ENCODE results near the gene LRRC7.
"Not testable (repeated sequence)": the region's sequence is repeated elsewhere in the genome, so short reads cannot be mapped to it uniquely, and the experiment has no call there.

The LRRC7 gene

DNA sequence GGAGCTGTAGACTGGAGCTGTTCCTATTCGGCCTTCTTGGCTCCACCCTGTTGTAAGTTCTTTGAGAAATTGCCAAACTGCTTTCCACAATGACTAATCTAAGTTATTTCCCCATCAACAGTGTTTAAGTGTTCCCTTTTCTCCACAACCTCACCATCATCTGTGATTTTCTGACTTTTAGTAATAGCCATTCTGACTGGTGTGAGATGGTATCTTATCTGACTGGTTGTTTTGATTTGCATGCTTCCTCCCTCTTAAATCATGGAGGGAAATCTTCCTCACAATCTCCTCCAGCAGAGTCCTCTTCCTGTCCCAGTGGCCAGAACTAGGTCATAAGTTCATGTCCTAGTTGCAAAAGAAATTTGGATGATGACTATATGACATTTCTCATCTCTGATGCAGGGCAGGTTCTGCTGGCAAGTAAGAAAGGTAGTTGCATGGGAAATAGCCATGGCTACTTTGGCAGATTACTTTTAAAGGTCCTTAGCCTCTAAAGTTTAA is 343.6 kb downstream of the LRRC7 start:
- DNase-seq: no peak

DNA sequence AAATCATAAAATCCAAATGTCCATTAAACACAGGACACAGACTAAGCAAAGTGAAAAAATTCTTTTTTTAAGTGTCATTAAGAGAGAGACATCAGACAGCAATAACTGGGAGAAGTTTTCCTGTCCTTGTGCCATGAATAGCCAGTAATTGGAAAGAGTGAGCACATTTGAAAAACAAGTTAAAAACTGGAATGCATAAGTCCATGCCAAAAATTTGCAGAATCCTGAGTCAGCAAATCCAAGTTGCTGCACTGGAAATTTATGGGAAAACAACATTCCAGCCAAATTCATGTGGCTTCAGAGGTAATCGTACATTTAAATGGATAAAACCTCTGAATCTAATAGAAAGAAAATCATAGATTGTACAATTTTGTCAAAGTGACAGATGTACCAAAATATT is 346.3 kb downstream of the LRRC7 start:
- DNase-seq: no peak

DNA sequence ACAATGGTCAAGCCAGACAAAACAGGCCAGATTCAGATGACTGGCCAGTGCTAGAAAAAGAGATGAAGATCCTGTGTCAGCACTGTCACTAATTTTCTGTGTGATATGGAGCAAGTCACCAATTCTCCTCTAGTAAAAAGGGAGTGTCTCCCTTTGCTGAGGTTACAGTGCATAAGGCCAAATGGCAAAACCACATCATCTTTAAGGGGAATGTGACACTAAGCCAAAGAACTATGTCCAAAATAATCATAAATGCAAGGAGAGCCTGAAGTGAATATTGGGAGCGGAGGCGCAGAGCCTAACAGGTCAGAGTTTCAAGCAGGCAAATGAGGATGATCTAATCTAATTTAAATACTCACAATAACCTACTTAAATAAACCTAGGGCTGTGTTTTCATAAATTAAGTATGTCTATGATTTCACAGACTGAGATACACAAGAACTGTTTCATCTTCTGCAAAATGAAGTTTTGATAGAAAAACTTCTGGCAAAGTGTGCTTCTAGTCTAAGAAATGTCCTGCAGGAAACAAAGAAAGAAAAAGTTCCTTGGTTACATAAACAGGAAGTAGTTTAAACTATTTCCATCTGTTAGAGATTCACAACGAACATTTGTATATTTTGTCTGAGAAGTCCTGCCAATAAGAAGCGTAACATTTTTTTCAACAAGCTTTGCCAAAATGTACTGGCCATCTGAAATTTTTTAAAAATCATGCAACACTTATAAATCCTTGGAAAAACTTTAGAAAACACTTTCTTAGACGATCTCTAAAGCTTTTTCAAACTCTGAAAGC is 347.4 kb downstream of the LRRC7 start:
- DNase-seq: no peak

DNA sequence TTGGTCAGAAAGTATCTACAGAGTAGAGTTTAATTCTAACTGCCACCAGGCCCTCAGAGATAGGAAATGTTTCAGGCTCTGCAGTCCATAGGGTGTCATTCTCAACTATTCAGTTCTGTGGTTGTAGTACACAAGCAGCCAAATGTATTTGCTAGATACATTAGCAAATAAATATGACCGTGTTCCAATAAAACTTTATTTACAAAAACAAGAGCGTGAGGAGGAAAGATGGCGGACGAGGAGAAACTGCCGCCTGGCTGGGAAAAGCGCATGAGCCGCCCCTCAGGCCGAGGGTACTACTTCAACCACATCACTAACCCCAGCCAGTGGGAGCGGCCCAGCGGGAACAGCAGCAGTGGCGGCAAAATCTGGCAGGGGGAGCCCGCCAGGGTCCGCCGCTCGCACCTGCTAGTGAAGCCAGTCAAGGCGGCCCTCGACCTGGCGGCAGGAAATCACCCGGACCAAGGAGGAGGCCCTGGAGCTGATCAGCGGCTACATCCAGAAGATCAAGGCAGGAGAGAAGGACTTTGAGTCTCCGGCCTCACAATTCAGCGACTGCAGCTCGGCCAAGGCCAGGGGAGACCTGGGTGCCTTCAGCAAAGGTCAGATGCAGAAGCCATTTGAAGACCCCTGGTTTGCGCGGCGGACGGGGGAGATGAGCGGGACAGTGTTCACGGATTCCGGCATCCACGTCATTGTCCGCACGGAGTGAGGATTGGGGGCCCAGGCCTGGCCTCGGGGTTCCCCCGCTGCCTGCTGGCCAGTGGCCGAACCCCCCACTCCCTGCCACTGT is 351.6 kb downstream of the LRRC7 start:
- DNase-seq: no peak

DNA sequence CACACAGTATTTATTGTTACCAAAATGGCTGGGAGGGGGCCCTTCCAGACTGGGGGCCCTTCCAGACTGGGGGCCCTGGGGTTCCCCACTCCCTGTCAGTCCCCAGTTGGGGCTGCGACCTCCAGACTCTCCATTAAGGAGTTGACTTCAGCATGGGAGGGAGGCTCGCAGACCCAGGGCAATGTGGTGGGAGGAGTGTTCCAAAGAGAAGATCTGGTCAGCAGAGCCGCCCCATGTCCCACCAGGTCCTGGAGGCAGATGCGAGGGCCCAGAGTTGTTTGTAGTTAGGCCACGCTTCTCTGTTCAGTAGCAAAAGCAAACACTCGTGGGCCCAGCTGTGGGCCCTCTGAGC is 352.2 kb downstream of the LRRC7 start:
- no peak for DNase-seq

DNA sequence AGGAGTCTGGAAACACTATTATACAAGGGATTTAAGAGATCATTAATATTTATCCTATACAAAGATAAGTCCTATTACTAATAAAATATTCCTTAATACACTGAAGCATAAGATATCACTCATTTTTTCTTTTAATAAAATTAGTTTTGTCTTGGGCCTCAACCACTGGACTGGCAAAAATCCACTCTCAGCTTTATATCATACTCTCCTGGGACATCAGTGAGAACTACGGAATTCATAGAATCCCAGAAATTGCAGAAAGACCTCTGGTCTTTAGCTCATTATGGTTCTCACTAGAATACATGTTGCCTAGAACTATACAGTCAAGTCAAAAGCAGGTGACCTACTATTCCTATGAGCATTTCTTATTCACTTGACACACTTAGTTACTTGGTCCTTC is 352.7 kb downstream of the LRRC7 start:
- DNase-seq: no peak

DNA sequence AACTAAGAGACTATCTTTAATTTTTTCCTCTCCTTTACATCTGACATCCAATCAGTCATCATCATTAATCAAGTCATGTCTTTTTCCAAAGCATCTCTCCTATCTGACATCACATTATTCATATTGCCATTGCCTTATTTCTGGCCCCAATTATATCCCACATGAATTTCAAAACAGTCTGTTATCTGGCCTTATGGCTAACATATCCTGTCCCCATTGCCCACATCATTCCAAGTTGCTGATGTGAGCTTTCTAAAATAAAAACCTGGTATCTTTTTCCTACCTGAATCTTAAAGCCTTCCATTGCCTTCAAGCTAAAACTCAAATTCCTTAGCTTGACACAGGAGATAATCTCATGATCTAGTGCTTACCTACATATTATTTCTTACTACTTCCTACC is 353.8 kb downstream of the LRRC7 start:
- no peak for DNase-seq

DNA sequence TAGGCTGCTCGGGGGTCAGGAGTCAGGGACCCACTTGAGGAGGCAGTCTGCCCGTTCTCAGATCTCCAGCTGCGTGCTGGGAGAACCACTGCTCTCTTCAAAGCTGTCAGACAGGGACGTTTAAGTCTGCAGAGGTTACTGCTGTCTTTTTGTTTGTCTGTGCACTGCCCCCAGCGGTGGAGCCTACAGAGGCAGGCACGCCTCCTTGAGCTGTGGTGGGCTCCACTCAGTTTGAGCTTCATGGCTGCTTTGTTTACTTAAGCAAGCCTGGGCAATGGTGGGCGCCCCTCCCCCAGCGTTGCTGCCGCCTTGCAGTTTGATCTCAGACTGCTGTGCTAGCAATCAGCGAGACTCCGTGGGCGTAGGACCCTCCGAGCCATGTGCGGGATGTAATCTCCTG is 360.5 kb downstream of the LRRC7 start:
- DNase-seq: not testable (repeated sequence)

DNA sequence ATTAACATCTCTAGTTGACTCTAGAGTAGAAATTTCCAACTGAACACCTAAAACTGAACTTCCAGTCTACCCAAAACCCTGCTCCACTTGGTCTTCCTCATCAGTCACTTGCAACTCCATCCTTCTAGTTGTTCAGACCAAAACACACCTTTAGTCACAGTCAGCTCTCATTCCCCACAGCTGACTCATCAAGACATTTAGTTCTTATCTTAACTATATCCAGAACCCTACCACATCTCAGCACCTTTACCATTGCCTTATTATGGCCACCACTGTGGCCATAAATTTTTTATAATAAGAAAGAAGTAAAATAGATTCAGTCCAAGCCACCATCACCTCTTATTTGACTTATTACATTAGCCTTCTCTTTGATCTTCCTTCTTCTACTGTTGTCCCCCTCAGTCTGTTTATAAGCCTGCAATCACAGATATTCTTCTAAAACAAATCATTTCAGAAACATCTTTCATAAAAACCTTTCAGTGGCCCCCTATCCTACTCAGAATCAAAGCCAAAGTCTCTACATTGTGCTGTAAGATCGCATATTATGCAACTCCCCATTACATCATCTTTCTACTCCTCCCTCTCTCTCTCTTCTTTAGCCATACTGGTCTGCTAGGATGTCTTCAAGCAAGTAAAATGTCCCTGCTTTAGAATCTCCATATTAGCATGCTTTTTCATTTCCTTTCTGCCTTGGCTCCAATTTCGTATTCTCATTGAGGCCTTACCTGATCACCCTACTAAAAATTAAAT is 361.8 kb downstream of the LRRC7 start:
- DNase-seq: no peak

DNA sequence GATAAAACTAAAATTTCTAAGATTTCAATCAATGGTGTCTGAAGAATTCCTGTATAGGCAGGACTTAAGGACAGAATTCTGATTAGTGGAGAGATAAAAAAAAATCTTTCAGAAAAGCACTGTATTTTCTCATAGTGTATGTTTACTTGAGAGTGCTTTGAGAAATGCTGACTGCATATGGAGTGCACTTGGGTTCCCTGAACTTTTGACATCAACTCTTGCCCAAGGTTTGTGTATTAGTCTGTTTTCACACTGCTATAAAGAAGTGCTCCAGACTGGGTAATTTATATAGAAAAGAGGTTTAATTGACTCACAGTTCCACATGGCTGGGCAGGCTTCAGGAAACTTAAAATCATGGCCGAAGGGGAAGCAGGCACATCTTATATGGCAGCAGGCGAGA is 362.7 kb downstream of the LRRC7 start:
- DNase-seq: no peak

DNA sequence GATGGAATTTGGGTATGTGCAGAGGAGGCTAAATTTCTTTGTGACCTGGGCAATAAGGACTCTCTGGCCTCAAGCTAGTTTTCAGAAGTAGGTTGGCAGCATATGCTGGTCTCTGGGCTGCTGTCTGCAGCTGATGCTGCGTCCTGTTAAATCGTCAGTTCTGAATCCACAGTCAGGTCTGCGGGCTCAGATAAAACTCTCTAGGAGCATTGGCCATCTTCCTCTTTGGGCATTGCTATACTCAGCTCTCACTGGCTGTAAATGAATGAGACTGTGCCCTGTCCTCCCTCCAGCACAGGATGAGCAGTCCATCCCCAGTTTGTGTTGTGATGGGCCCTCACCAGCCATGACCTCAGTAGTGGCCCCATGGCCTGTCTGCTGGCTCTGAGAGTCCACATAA is 365.0 kb downstream of the LRRC7 start:
- DNase-seq: no peak

DNA sequence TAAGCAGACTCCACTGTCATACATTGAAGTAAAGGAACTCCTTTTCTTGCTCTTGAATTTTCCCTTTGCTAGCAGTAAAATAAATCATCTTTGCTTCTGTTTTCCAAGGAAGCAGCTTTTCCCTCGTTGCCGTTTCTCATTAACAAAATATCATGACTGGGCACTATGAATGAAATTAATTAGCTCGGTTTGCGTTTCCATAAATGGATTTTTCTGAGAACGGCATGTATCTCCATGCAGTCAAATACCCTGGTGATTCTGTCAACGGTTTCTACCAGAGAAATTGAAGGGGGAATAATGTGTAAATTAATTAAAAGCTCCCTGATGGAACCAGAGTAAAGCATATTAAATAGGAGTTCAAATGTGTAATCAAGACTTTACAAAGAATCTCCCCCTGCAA is 372.5 kb downstream of the LRRC7 start:
- DNase-seq: no peak

DNA sequence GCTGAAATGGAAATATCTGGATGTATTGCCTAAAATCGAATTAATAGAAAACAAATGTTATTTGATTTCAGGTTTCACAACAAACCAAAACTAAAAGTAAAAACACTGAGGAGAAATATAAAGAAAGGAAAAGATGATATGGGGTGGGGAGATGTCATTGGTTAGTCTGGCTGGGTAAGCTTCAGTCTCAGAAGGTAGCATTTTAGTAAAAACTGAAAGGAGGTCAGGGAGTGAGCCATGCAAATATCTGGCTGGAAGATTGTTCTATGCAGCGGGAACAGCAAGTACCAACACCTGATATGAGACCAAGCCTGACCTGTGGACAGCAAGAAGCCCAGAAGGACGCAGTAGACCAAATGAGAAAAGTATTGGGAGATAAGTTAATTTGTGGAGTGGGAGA is 373.1 kb downstream of the LRRC7 start:
- DNase-seq: no peak

DNA sequence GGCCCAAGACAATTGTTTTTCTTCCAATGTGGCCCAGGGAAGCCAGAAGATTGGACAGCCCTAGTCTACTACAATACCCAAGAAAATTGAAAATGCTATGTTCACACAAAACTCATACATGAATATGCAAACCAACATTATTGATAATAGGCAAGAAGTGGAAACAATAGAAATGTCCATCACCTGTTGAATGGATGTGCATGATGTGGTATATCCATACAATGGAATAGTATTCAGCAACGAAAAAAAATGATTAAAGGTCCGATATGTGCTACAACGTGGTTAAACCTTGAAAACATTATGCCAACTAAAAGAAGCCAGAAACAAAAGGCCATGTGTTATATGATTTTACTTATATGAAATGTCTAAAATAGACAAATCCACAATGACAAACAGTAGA is 375.3 kb downstream of the LRRC7 start:
- DNase-seq: no peak

DNA sequence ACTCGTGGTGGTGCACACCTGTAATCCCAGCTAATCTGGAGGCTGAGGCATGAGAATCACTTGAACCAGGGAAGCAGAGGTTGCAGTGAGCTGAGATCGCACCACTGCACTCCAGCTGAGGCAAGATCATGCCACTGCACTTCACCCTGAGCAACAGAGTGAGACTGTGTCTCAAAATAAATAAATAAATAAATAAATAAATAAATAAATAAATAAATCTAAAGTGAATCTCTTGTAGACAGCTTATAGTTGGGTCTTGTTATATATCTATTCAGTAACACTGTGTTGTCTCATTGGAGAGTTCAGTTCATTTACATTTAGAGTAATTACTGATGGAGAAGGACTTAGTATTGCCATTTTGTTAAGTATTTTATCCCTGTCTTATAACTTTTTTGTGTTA is 379.2 kb downstream of the LRRC7 start:
- DNase-seq: no peak

DNA sequence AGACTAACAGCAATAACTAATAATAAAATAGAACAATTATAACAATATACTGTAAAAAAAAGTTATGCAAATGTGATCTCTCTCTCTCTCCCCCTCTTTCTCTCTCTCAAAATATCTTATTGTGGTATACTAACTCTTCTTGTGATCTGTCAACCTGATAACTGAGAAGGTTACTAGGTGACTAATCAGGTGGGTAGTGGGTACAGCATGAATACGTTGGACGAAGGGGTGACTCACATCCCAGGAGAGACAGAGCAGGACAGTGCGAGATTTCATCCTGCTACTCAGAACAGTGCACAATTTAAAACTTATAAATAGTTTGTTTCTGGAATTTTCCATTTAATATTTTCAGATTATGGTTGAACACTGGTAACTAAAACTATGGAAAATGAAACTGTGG is 380.1 kb downstream of the LRRC7 start:
- DNase-seq: no peak

DNA sequence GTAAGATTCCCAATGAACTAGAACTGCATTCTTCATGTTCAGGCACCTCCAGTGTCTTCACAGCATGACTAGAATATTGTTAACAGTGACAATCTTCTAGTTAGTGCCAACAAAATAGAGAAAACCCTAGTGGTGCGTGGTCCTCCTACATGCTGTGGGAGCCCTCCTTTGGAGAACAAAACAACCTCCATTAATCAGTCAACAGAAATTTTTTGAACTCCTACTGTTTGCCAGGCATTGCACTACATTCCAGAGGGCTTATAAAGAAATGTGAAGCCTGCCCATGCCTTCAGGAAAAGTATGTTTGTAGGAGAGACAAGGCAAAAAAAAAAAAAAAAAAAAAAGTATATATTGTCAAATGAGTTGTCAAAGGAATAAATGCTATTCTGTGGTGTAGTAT is 385.0 kb downstream of the LRRC7 start:
- DNase-seq: no peak

DNA sequence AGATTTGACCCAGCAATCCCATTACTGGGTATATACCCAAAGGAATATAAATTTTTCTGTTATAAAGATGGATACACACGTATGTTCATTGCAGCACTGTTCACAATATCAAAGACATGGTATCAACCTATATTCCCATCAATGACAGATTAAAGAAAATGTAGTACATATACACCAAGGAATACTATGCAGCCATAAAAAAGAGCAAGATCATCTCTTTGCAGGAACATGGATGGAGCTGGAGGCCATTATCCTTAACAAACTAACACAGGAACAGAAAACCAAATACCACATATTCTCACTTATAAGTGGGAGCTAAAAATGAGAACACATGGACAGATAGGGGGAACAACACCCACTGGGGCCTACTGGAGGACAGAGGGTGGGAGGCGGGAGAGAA is 394.7 kb downstream of the LRRC7 start:
- not testable (repeated sequence) for DNase-seq

DNA sequence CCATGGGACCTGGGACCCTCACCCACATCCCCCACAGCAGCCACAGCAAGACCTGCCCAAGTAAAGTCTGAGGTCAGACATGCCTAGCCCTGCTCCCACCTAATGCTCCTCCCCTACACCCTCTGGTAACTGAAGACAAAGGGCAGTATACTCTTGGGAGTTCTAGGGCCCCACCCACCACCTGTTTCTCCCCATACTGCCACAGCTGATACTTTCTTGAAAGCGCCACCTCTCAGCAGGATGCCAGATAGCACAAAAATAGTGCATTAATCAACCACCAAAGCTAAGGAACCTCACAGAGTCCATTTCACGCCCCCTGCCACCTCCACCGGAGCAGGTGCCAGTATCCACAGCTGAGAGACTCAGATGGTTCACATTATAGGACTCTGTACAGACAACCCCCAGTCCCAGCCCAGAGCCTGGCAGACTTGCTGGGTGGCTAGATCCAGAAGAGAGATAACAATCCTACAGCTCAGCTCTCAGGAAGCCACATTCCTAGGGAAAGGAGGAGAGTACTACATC is 399.6 kb downstream of the LRRC7 start:
- DNase-seq: no peak

DNA sequence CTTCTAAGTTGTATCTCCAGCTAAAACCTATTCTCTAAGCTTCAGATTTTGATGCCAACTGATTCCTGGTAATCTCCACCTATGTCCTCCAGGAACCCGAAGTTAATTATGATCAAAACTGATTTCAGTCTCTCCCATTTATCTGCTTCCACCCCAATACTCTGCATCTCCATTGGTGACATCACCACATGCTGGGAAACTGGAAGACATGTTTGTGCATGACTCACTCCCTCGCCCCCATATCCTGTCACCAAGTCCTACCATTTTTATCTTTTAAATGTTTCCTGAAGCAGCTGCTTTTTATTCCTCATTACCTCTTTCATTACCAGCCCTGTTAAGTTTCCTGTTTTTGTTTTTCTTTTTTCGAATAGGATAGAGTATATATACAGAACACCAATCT is 409.2 kb downstream of the LRRC7 start:
- no peak for DNase-seq

DNA sequence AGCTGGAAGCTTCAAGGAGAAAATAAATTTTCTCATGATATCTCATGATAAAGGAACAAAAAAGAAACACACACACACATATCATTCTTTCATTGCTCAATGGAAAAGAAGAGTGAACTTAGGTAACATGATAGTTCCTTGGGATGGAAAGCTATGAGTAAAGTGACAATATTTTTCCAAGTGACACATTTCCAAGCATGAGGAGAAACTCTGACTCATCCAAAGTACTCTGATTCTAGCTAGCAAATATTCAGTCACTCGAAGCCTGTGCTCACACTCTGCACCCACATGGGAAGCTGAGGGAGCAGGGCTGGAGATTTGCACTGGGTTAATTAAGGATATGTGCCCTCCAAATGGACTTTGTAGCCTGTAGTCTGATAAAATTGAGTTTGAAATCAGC is 415.3 kb downstream of the LRRC7 start:
- no peak for DNase-seq

DNA sequence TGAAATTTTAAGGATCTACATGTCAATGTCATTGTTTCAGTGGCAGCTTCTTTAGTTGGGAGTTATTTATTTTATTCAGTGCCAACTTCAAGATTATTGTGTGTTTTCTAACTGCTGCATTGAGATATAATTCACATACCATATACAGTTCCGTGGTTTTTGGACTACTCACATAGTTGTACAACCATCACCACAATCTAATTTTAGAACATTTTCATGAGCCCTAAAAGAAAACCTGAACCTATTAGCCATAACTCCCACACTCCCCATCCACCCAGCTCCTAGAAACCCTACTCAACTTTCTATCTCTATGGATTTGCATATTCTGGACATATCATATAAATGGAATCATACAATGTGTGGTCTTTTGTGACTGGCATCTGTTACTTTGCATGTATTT is 417.7 kb downstream of the LRRC7 start:
- no peak for DNase-seq

DNA sequence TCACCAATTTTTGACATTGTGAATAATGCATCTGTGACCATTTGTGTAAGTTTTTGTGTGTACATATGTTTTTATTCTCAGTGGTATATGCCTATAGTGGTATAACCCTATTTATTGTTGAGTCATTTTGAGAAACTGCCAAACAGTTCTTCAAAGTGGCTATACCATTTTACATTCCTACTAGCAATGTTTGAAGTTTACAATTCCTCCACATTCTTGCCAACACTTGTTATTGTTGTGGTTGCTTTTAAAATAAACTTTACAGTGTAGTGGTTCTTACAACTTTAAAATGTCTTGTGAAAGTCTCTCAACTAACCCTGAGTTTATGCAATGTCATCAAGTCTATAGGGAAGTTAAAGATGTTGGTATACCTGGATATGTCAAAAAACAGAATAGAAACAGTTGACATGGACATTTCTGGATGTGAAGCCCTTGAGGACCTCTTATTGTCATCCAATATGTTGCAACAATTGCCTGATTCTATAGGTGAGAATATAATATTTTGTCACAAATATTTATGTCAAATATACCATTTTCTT is 418.2 kb downstream of the LRRC7 start:
- DNase-seq: no peak
